T-helper 1 cell treated with Interleukin-12 subunit alpha and Interleukin-12 subunit beta and Interleukin-4 antibody, amounts not matched to agents 30 ng/mL and 1 ng/mL, for 36 hours (primary cell): Measurements from ENCODE around the gene CARHSP1. TPM values are rescaled to one million over a fixed set of nuclear protein-coding genes. Genes with fewer than 3 reads are reported as not detected.
"Not testable (repeated sequence)": the region's sequence is repeated elsewhere in the genome, so short reads cannot be mapped to it uniquely, and the experiment has no call there.

Experiments
- intact Hi-C: fragments of 100-400 bp; cut with micrococcal nuclease; formaldehyde crosslinking; loops from one replicate; pipeline ENCODE4 v1.15.1; 2024
- total RNA-seq: library from RNA; stranded (reverse); gene quantifications from 2 replicates; pipeline ENCODE4 v1.2.3, GENCODE V29; 2022

The CARHSP1 gene
- 102 and 105 TPM in 2 replicates for total RNA-seq

DNA sequence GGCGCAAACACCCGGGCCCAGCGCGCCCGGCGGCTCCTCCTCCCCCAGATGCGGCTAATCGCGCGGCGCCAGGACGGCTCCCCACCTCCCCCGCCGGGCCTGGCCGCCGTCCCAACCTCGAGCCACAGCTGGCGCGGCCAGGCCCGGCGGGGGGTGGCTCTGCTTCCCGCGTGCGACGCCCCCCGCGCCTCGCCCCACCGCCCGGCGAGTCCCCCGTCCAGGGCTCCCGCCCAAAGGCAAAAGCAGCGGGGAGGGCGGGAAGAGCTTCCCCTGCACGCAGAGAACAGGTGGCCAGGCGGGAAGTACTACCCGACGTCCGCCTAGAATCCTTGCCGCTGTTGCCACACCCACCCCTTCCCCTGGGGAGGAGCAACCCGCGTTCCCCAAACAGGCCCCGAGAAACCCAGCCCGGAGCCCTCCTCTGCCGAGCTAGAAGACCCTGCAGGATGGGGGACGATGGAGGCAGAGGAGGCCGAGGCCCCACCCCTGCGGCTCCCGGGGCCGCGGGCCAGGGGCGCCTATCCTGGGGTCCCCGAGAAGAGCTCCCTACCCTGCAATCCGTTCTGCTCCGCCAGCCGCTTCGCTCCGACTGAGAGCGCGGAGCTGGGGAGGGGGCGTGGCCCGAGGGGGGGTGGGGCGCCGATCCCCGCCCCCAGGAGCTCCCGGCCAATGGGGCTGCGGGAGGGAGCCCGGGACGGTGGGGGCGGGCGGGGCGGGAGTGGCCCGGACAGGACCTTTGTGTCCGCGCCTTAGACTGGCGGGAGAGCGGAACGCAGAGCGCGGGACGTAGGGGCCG, at the start of gene CARHSP1:
CARHSP1 (minus strand) TSS at position 591 of the 796 bp plus-strand sequence. CDS start 9,678 bp downstream, outside the sequence.
- intact Hi-C loops, result loop anchor here (1.0 to 5.0 kb wide), 9 partner anchors 12 to 302 kb away; partner anchors contain the start of genes ABAT, HAPSTR1, METTL22 and PMM2

DNA sequence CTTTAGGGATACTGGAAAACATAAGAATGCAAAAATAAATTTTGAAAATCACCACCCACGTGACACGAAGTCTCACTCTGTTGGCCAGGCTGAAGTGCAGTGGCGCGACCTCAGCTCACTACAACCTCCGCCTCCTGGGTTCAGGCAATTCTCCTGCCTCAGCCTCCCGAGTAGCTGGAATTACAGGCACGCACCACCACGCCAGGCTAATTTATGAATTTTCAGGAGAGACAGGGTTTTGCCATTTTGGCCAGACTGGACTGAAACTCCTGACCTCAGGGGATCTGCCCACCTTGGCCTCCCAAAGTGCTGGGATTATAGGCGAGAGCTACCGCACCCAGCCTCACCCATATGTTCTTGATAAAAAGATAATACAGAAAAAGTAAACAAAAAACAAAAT, 48.5 kb upstream of the CARHSP1 start:
- intact Hi-C loops, result not testable (repeated sequence)

DNA sequence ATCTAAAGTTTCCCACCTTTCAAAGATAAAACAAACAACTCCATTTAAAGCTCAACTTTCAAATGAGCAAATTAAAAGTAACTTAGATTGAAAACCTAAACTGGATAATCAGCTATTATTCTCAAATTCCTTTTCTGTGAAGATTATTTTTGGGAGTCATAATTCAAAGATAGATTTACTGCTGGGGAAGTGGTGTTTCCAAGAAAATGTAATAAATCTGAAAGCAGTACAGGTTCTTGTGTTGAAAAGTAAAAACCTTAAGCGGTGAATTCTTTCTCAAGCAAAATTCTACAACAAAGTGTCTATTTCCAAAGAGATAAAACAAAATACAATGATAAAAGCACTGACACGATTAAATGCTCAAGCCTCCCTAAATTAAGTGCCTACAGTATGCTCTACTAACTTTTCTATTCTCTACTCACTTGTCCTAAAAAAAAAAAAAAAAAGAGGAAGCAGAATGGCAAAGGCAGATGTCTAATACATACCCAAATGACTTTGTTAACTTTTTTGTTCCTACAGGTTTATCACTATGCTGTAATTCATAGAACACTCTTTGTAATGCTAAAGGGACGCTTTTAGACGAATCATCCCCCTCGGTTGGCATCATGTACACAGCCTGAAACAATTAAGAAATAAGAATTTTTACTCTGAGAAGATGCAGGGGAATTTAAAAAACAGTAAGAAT, 47.9 kb upstream of the CARHSP1 start:
- intact Hi-C loops, result no loop called here

DNA sequence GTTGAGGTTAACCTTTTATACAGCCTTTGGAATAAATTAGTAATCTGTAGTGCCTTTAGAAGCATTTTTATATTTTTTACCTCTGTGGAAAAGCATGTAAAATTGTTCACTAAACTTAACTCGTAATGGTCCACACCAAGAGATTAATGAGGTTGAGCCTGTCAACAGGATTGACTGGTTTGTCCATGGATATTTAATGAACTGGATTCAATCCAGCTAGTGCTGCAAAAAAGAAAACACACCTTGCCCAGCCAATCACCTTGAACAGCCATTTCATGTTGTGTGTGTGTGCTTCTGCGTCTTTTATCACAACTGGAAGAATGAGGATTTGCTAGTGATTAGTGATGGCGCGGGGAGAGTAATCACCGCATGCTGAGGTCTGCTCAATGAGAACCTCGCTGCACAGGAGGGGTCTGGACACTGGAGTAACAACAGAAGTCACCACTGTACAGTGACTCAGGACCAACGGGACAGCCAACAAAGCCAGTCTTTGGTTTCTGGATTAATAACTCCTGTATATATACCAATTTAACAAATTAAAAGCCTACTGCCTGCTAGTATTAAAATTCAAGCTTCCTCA, 47.0 kb upstream of the CARHSP1 start:
- intact Hi-C loops, result no loop called here

DNA sequence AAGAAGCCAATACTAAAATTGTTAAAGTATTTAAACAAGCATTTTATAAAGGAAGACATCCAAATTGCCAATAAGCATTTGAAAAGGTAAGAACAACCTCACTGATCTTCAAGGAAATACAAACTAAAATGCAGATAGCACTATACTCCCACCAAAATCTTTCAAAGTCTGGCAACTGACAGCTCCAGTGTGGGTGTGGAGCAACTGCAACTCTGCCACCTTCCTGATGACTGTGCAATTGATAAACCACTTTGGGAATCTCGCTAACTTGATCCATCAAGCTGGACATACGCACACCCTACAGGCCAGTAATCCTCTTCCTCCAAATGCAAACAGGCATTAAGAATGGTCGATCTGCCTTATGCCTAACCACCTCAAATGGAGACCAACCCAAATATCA, 45.3 kb upstream of the CARHSP1 start:
- intact Hi-C loops, result no loop called here

DNA sequence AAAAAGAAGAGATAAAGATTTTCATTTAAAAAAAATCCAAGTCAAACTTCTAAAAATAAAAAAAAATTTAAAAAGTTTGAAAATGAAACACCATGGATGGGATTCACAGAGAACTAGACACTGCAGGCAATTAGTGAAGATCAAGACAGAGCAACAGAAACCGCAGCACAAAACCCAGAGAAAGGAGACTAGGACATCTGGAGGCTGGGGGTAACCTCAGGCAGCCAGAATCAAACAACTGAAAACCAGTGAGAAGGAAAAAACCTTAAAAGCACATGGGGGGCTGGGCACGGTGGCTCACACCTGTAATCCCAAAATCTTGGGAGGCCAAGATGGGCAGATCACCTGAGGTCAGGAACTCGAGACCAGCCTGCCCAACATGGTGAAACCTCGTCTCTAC, 44.0 kb upstream of the CARHSP1 start:
- intact Hi-C loops, result no loop called here

DNA sequence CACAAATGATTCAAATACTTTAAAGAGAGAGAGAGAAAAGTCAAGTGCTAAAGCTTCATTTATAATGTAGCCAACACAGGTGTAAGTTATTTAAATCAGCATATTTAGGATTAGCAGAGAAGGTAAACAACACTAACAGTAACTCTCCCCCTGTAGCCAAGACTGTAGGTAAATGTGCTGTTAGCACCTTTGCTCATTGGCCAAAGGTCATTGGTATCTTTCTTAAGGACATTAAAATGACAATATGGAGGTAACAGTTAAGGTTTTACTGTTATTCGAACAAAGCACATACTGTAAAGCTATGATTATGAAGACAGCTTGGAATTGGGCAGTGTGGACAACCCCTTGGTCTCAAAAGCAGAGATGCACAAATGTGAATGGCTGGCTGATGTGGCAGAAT, 42.0 kb upstream of the CARHSP1 start:
- intact Hi-C loops, result no loop called here

DNA sequence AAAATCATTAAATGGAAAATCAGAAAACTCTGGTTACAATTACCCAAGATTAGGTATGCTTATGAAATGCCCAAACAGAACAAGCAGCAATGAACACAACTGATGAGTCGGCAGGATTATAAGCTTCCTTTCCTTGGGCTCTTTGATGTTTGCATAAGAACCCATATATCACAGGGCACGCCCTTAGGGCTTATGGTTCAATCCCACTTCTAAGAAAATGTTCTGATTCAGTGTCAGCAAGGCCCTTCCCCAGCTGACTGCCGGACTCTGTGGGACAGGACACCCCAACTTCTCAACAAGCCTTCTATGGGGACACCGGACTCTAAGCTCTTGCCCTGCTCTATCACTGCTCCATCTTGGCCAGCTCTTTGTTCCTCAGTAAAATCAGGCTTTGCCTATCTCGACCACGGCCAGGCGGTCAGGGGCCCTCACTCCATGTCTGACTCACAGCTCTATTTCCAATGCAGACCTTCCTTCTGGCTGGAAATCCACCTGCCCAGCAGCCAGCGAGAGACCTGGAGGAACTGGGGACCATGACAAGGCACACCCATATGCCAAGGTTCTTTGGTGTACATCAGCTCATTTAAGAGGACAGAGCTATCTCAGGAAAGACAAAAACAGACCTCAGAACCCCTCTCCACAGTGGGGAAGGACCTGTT, 40.1 kb upstream of the CARHSP1 start:
- intact Hi-C loops, result loop anchor here (1.0 to 5.0 kb wide), 2 partner anchors 27 to 183 kb away; partner anchors contain the start of gene HAPSTR1

DNA sequence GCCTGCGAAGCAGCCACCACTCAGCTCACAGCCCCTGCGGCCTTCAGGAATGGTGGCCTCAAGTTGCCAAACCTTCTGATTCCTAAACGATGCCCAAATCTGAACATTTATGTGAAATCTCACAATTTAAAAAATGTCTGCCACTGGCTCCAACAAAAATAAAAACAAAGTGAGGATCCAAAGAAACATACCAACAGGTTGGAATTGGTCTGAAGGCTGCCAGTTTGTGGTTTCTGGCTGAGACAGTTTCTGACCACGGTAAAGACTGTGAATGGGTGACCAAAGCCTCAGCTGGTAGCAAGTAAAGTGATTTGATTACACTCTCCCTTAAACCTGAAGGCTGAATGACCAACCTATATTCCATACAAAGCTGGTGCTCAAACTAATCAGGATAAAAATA, 38.3 kb upstream of the CARHSP1 start:
- intact Hi-C loops, result loop anchor here (5.0 kb wide), 1 partner anchor 185 kb away; the partner anchor contains the start of gene HAPSTR1

DNA sequence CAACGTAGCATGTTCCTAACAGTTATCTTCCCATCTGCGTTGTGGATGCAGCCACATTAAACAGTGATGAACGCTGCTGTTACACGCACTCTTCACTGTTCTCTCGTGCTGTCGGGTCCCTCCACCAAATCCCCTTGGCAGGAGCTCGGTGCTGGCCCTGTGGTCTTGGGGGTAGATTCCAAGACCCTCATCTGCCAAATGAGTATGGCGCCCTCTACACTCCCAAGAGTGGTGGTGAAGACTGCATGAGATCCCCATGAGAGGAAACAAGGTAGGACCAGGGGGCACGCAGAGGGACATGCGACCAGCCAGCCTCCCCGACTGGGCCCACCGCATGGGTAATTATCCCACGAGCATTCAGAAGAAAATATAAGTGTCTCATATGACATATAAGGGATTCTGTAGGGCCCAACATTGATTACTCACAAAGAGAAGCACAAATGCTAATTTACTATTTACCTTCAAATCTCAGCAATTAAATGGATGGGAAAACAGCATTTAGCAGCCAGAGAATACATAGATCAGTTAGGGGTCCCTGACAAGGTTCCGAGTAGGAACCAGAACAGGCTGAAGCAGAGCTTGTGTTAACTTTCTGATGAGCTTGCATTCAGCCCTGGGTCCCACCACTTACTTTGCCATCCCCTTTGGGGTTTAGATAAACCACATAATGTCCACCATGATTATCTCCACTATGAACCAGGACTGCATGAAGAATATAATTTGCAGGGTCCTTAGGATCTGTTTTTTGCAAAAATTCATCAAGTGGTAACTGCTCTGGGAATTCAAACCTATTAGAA, 37.2 kb upstream of the CARHSP1 start:
- intact Hi-C loops, result loop anchor here (1.0 to 5.0 kb wide), 4 partner anchors 30 to 228 kb away; partner anchors contain the start of gene HAPSTR1

DNA sequence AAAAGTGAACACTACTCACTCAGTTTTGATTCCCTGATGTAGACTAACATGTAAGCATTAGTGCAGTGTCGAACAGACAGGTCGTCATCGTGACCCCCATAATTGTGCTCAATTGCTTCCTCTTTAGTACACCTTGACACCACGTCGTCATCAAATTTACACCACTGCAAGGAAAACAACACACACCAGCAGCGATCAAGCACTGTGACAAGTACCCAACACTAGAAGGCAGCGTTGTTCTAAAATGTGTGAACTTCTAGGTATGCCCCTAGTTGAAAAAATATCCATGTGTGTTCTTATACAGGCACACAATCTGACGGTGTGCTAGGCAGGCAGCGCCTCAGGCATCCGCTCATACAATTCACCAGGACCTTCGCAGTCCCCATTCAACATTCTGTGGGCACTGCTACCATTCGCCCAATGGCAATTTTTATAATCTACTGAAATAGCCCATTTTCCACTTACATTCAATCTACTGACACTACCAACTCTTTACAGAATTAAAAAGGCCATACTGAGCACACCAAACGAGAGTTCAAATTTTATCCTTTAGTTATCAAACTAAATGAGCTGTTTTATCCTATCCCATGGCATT, 36.5 kb upstream of the CARHSP1 start:
- intact Hi-C loops, result loop anchor here (1.0 to 5.0 kb wide), 4 partner anchors 31 to 229 kb away; partner anchors contain the start of gene HAPSTR1

DNA sequence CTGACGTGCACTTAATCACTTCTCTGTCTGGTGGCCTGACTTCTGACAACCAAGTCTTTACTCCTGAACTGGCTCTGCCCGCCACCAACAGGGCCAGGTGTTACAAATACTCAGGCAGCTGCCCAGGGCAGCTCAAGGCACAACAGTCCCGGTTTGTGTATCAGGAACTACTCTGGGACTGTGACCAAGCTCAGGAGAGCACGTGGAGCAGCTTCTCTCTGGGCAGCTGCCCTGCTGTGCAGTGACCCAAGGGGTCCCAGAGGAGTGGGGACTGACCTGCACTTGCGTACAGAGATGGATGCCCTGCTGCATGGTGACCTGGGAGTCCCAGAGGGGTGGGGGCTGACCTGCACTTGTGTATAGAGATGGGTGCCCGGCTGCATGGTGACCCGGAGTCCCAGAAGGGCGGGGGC, 35.2 kb upstream of the CARHSP1 start:
- intact Hi-C loops, result no loop called here

DNA sequence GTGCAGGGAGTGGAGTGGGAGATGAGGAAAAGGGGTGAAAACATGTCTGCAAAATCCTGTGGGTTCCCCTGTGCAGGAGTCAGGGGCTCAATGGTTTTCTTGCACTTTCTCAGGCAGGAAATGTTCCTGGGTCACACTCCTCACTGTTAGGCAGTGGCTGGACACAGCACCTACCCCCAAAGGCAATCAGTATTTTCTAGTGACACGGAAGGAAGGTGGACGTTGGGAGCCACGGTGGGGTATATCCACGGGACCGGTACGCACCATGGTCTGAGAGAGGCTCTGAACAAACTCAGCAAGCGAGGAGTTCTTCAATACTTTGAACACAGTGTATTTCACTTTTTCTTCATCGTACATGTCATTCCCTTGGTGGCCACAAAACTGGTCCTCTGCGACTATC, 34.2 kb upstream of the CARHSP1 start:
- intact Hi-C loops, result no loop called here

DNA sequence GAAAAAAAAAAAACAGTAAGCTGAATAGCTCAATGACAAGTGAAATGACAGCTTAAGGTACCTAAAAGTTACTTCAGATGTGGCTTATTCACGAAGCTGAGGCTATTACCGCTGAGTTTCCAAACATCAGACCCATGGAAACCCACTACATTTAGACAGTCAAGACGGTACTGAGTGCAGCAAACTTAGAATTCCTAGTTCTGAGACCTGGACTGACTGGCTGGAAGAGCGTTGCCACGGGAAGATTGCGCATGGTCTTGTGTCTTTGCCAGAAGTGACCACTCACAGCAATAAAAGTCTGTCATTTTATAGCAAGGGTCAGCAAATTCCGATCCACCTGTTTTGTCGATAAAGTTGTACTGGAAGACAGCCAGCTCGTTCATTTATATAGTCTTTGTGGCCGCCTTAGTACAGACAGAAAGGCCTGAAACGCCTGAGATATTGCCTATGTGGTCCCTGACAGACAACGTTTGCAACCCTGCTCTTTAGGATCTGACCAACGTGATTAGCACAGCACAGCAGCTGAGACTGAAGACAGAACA, 32.6 kb upstream of the CARHSP1 start:
- intact Hi-C loops, result no loop called here

DNA sequence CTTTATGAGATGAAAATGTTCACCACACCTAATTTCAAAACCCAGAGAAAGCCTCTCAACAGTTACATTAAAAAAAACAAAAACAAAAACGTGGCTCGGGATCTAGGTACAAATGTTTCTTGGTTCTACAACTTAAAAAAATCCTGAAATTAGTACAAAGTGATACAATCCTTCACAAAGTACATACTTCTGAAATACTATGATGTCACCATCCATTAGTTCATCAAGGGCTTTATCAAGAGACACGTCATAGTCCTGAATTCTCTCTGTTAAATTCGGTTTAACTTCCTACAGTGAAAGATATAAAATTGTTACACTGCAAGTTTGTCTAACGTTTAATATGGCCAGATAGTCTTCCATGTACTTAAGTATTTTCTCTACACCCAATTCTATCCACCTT, 31.5 kb upstream of the CARHSP1 start:
- intact Hi-C loops, result no loop called here

DNA sequence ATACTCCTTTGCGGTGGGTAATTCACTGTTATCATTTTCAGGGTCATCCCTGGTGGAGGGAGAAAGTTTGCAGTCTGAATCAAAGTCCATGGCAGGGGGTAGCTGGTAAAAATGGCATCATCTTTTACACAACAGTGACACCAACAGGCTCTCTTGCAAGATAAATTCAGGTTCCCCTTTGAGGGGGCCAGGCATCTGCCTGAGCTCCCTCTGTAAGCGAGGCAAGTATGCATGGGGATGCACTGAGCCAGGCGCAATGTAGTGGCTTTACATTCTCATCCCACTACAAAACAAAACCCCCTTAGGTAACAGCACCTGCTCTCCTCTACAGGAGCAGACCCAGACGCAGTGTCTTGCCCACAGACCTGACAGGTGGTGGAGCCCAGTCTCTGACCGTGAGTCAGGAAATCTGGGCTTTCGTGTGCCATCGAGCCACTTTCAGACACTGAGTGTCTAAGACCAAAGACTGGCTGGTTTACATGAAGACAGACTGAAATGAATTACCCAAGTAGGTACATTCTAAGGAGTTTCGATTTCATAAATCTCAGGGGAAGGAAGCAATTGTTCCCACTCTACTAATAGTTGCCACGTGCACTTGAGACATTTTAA, 31.0 kb upstream of the CARHSP1 start:
- intact Hi-C loops, result no loop called here

DNA sequence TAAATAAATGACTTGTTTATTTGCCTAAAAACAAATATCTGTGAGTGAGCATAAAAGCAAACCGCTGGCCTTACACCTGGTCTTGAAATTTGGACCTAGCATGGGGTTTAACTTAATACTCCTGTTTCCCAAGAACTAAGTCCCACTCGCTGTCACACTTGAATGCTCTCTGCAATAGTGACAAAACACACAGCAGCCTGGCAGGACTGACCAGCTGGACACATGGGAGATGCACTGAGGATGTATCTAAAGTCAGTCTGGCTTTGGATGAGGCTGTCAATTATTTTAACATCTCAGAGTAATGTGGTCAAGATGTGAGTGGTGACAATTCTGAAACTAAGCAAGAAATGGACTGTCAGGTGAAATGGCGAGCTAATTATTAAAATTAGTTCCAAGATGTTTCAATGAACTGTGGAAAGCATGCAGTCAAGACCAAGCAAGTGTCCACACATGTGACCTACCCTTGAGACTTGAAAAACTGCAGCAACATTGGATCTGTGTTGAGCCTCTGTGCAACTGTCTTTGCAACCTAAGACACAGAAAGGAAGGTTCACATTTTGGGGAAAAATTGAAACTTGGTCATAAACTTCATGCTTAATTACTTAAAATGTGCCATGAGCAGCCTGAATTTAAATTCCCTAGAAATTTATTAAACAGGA, 30.0 kb upstream of the CARHSP1 start:
- intact Hi-C loops, result no loop called here

DNA sequence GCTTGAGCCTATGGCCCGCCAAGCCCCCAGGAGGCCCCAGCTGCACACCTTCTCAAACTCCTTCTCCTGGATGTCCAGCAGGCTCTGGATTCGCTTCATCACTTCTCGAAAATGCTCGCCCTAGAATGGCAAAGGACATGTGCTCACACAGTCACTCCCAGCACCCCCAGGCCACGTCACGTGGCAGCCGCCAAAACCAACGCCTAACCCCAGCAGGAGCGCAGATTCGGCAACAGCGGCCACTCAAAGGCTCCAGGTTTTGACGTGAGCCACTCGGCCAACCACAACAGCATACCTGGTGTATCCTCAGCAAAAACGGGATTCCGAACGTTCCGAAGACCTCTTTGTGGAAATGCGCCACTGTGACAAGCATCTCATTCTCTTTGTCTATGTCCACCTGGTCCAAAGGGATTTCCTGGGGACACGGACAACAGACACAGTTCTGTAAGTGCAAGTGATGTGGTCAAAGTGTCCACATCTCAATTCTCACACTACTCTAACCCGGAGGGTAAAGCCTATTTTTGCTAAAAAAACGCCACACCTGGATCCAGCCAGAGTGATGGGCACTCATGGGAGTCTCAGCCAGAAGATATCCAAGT, 26.0 kb upstream of the CARHSP1 start:
- intact Hi-C loops, result no loop called here
